ENCODE results near the gene PDE6D. TPM values are rescaled to one million over a fixed set of nuclear protein-coding genes. Genes with fewer than 3 reads are reported as not detected.

Gene PDE6D
- total RNA-seq, 6 donors from 2014 or later = 10.5 to 22.8 (median 17.4) TPM

DNA sequence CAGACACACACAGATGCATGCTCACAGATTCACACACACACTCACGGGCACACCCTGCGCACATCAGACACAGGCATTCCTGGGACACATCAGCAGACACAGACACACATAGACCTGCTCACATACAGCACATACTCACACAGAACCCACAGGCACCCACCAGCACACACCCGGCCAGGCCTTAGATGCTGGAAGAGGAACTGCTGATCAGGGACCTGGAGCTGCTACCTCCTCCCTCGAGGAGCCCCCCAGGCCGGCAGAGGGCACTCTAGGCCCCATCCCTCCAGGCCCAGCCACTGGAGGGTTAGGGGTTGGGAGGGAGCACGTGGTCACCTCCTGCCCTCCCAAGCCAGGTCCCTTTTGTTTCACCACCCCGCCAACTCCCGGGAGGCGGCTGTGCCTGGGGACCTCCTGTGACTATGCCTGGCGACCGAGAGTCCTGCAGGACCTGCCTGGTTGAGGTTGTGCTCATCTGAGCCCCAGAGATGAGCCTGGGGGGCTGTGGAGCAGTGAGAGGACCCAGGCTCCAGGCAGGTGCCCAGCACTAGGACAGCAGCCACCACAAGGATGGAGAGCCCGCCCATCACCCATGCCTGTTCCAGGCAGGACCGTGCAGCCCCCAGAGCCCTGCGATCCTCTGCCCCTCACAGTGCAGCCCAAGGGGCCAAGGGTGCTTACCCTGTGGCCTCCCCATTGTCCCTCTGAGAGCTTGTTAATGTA, 93.8 kb downstream of the PDE6D start:
- no peak for TF ChIP-seq EP300 (IDR thresholded peaks at IDR 0.05)
- TF ChIP-seq, protein P1, sequence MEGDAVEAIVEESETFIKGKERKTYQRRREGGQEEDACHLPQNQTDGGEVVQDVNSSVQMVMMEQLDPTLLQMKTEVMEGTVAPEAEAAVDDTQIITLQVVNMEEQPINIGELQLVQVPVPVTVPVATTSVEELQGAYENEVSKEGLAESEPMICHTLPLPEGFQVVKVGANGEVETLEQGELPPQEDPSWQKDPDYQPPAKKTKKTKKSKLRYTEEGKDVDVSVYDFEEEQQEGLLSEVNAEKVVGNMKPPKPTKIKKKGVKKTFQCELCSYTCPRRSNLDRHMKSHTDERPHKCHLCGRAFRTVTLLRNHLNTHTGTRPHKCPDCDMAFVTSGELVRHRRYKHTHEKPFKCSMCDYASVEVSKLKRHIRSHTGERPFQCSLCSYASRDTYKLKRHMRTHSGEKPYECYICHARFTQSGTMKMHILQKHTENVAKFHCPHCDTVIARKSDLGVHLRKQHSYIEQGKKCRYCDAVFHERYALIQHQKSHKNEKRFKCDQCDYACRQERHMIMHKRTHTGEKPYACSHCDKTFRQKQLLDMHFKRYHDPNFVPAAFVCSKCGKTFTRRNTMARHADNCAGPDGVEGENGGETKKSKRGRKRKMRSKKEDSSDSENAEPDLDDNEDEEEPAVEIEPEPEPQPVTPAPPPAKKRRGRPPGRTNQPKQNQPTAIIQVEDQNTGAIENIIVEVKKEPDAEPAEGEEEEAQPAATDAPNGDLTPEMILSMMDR (IDR thresholded peaks at IDR 0.05) = peak; percentile 47 to 77 (median 64)
- H3K9me3 ChIP-seq = no peaks in the 10 kb centered on the region
- H3K36me3 ChIP-seq = no peaks in the 10 kb centered on the region
- ATAC-seq (ENCODE audit: low FRiP score in 2 of 2) (peak; percentile 74 to 83), DNase-seq (peak; percentile 77 to 89)
- H3K27ac ChIP-seq = no peak overlapping the region
- 43 to 57% methylated on average over 7 to 10 of the region's 14 CpGs for WGBS, 2 donors
- H3K27me3 ChIP-seq = no peaks in the 10 kb centered on the region
- peaks cover 0 to 7% (median 5%) of the 10 kb centered on the region in 4 donors for H3K4me1 ChIP-seq
- H3K4me3 ChIP-seq = no peak overlapping the region

DNA sequence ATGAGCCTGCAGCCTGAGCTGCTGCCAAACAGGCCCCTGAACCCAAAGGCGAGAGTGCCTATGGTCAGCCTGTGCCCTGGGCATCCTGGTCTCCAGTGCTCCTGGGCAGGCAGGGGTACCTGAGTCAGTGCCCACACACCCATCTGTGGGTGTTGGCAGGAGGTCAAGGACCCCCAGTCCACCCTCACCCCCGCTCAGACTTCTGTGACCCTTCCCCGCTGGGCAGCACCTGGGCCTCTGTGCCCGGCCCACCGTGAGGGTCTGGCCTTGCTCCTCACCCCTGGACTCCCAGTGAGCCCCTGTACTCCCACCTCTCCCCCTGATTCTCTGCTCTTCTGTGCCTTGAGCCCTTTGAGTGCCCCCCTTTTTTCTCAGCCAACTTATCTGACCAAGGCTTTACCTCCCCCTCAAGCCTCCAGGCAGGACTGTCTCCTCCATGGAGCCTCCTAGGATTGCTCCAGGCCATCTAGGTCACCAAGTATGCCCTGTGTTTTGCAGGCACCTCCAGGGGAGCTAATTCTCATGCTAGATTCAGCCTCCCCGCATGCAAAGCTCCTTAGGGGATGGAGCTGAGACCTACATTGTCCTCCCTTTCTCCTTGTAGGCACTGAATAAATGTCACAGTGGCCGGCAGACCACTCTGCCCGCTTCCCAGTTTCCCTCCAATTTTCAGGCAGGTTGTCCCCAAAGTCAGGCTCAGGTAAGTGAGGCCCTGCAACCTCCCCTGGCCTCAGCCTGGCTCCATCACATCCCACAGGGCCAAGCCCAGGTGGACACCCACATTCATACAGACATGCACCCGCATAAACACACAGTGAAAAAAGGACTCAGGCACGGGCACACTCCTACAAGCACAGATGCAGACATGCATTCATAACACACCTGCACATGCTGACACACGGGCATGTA, 94.6 kb downstream of the PDE6D start:
- 92% methylated on average over 6 to 7 of the region's 11 CpGs for WGBS, 2 donors
- Histone ChIP-seq H3K9me3 (no peaks in the 10 kb centered on the region), H3K27me3 (no peaks in the 10 kb centered on the region), H3K36me3 (no peaks in the 10 kb centered on the region), H3K4me1 (peaks cover 3 to 12% (median 9%) of the 10 kb centered on the region in 4 donors), H3K27ac (no peak overlapping the region), H3K4me3 (no peak overlapping the region)
- ATAC-seq (ENCODE audit: low FRiP score in 2 of 2) (no peak), DNase-seq (no peak)
- TF ChIP-seq POLR2A (IDR thresholded peaks at IDR 0.05) (no peak), POLR2AphosphoS5 (IDR thresholded peaks at IDR 0.05) (no peak), EP300 (IDR thresholded peaks at IDR 0.05) (no peak)
- TF ChIP-seq, protein P1 (IDR thresholded peaks at IDR 0.05) = no peak

DNA sequence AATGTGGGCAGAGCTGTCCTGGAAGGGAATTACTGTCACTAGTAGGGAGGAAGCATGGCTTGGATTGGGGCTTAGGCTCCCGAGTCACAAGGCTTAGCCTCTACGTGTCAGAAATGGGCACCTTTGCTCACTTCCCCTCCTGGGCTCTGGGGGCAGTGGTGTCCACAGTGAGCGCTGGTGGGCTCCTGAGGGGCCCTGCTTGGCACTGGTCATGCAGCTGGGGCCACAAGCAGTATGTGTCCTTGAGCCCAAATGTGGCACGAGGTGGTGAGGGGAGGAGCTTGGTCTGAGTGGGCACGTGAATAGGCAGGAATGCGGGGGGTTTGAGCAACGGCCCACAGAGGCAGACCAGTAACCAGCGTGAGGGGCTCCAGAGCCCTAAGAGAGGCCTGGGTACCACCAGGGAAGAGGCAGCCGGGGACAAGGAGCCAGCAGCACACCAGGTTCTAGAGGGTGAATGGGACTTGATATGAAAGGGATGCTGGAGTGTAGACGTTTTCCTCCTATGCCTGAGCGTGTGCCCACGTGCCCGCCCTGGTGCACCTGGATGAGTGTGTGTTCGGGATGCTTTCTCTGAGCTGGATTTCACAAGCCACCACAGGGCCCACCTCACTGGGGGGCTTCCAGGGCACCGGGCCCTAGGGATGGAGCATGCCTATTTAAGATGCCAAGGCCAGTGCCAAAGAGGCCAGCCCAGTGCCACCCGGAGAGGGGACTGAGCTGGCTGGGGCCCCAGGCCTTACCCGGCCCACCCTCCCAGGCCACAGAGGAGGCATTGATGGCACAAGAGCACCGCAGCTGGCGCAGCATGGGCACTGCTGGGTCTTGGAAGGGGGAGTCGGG, 95.5 kb downstream of the PDE6D start:
- no peak overlapping the region for H3K4me3 ChIP-seq
- H3K27ac ChIP-seq = no peak overlapping the region
- DNase-seq (no peak), ATAC-seq (ENCODE audit: low FRiP score in 2 of 2) (no peak)
- peaks cover 7 to 18% (median 15%) of the 10 kb centered on the region in 4 donors for H3K4me1 ChIP-seq
- 85 to 86% methylated on average over 11 to 16 of the region's 20 CpGs for WGBS, 2 donors
- H3K9me3 ChIP-seq = no peaks in the 10 kb centered on the region
- H3K36me3 ChIP-seq = no peaks in the 10 kb centered on the region
- no peak for TF ChIP-seq POLR2AphosphoS5 (IDR thresholded peaks at IDR 0.05)
- no peak for TF ChIP-seq POLR2A (IDR thresholded peaks at IDR 0.05)
- no peak for TF ChIP-seq EP300 (IDR thresholded peaks at IDR 0.05)
- TF ChIP-seq, protein P1 (IDR thresholded peaks at IDR 0.05) = peak in 1 of 6 experiments; percentile 27
- no peaks in the 10 kb centered on the region for H3K27me3 ChIP-seq

DNA sequence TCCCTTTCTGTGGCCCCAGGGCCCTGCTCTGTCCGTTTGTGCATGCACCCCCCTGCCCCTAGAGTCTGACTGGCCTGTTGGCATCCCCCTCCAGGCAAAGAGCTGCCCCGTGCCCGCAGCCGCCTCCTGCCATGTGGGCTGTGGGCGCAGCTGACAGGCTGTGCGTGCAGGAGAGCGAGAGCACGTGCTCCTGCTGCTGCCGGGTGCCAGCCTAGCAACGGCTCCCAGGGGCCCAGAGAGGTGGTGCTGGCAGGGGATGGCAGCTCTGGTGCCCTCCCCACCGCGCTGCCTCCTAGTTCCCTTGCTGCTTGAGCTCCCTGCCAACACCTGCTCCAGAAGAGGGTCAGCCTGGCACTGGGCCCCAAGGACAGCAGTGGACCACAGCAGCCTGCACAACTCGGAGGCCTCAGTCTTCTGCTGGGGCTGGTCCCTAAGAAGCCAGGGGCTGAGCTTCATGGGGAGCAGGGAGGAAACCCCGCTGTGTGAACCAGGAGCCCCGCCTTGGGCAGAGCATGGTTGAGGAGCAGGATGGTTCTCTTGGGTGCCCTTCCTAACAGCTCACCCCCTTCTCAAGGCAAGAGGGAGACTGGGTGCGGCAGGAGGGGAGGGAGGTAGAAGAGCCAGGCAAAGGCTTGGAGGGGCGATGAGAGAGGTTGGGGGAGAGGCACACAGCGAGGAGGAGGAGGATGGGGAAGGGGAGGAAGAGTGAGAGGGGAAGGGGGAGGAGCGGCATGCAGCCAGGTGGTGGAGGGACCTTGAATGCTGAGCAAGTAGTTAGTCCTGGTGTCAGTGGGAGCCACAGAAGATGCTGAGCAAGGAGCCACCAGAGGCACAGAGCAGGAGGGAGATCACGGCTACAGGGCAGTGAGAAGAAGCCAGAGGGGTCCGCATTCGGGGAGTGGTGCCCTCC, 96.5 kb downstream of the PDE6D start:
- Histone ChIP-seq H3K27ac (no peak overlapping the region), H3K9me3 (no peaks in the 10 kb centered on the region), H3K27me3 (no peaks in the 10 kb centered on the region), H3K4me3 (no peak overlapping the region), H3K4me1 (peaks cover 10 to 25% (median 19%) of the 10 kb centered on the region in 4 donors), H3K36me3 (no peaks in the 10 kb centered on the region)
- 77 to 84% methylated on average over 10 to 22 of the region's 22 CpGs for WGBS, 2 donors
- no peak for TF ChIP-seq POLR2A (IDR thresholded peaks at IDR 0.05)
- TF ChIP-seq, protein P1 (IDR thresholded peaks at IDR 0.05) = no peak
- no peak for TF ChIP-seq EP300 (IDR thresholded peaks at IDR 0.05)
- TF ChIP-seq POLR2AphosphoS5 (IDR thresholded peaks at IDR 0.05) = no peak
- DNase-seq (peak in 1 of 2 donors; percentile 79), ATAC-seq (ENCODE audit: low FRiP score in 2 of 2) (no peak)

Data from upper lobe of left lung (tissue), 6 donors.